Mammary epithelial cell (primary cell): ENCODE measurements around the gene HLA-DMB.

Source experiments
- EZH2 ChIP-seq: IDR thresholded peaks from 2 replicates; pipeline ENCODE4 v1.6.1; 2012; ENCODE audit warnings: low read length, inconsistent platforms, borderline replicate concordance
- TF ChIP-seq, protein P1 (sequence below), 2 donors: IDR thresholded peaks in 1 of 2; conservative IDR thresholded peaks in 1 of 2; 2 replicates each; pipeline ENCODE4 v1.5.1; 2011 to 2012; ENCODE audit warnings: inconsistent platforms in 2 of 2, low read length in 2 of 2, mild to moderate bottlenecking in 2 of 2, control low read depth in 1 of 2, low read depth in 1 of 2; ENCODE audit not compliant: insufficient read depth in 1 of 2; ENCODE audit errors: extremely low read depth in 1 of 2

DNA sequence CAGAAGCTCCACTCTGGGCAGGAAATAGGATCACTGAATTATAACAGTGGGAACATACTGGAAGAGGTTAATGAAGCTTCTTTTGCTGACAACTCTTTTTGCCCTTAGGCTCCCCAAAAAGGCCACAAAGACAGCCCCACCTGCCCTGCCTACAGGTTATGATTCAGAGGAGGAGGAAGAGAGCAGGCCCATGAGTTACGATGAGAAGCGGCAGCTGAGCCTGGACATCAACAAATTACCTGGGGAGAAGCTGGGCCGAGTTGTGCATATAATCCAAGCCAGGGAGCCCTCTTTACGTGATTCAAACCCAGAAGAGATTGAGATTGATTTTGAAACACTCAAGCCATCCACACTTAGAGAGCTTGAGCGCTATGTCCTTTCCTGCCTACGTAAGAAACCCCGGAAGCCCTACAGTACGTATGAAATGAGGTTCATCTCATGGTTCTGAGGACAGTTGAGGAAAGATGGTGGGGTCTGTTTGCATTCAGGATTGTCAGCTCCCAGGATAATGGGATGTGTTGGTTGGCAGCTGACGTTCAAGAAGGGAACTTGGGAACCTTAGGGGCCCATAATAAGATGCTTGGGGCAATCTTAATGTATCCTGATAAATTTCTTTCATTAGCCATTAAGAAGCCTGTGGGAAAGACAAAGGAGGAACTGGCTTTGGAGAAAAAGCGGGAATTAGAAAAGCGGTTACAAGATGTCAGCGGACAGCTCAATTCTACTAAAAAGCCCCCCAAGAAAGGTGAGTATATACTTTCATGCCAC is 39.1 kb upstream of the HLA-DMB start:
- TF ChIP-seq, protein P1, sequence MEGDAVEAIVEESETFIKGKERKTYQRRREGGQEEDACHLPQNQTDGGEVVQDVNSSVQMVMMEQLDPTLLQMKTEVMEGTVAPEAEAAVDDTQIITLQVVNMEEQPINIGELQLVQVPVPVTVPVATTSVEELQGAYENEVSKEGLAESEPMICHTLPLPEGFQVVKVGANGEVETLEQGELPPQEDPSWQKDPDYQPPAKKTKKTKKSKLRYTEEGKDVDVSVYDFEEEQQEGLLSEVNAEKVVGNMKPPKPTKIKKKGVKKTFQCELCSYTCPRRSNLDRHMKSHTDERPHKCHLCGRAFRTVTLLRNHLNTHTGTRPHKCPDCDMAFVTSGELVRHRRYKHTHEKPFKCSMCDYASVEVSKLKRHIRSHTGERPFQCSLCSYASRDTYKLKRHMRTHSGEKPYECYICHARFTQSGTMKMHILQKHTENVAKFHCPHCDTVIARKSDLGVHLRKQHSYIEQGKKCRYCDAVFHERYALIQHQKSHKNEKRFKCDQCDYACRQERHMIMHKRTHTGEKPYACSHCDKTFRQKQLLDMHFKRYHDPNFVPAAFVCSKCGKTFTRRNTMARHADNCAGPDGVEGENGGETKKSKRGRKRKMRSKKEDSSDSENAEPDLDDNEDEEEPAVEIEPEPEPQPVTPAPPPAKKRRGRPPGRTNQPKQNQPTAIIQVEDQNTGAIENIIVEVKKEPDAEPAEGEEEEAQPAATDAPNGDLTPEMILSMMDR (conservative IDR thresholded peaks at IDR 0.05 in 1 of 2, IDR thresholded peaks at IDR 0.05 in 1 of 2; ENCODE audit: extremely low read depth in 1 of 2, insufficient read depth in 1 of 2, low read depth in 1 of 2, low read length in 2 of 2): no peak
- no peak for TF ChIP-seq EZH2
